Activated T-cell treated with anti-CD3 and anti-CD28 coated beads, Interleukin-2, amount 50 U/mL, for 4 hours (primary cell): ENCODE data around the gene ITPRID2. TPM values are rescaled to one million over a fixed set of nuclear protein-coding genes. Genes with fewer than 3 reads are reported as not detected.

ENCODE experiments used
- ATAC-seq, 2 donors: fragments of 200-7000 bp; cut with Tn5 transposase; one replicate each; pipeline ENCODE4 v1.10.0; 2021
- DNase-seq: peaks from one replicate; pipeline ENCODE4 v3.0.0-alpha.2; 2020
- H3K27me3 Mint-ChIP-seq: one replicate; pipeline ENCODE4 v1.8.0; 2021; ENCODE audit warnings: low read depth, mixed read lengths
- H3K36me3 Mint-ChIP-seq: one replicate; pipeline ENCODE4 v1.8.0; 2022; ENCODE audit warnings: mixed read lengths; ENCODE audit not compliant: insufficient read depth
- H3K4me1 Mint-ChIP-seq: one replicate; pipeline ENCODE4 v1.8.0; 2021; ENCODE audit warnings: low read depth, mixed read lengths
- H3K4me3 Mint-ChIP-seq: one replicate; pipeline ENCODE4 v1.8.0; 2021; ENCODE audit warnings: mild to moderate bottlenecking, moderate library complexity, mixed read lengths
- H3K9me3 Mint-ChIP-seq: one replicate; pipeline ENCODE4 v1.8.0; 2021; ENCODE audit warnings: mixed read lengths
- total RNA-seq, 3 donors: library from RNA; stranded (reverse); gene quantifications; one replicate each; pipeline ENCODE4 v1.2.1, GENCODE V29; 2021

The ITPRID2 gene
- total RNA-seq, 3 donors from 2014 or later, result 30.9 to 41.8 (median 37.5) TPM

GRCh38 chr2:181977661-181978350, 86.3 kb downstream of the ITPRID2 start:
- no peak for DNase-seq
- Mint-ChIP-seq H3K4me3 (no peak overlapping the region), H3K36me3 (peaks cover 2% of the 10 kb centered on the region)

GRCh38 chr2:181978351-181979150, 87.0 kb downstream of the ITPRID2 start:
- Mint-ChIP-seq H3K4me3 (no peak overlapping the region), H3K9me3 (peaks cover 3% of the 10 kb centered on the region), H3K36me3 (peaks cover 2% of the 10 kb centered on the region), H3K4me1 (no peaks in the 10 kb centered on the region), H3K27me3 (peaks cover 3% of the 10 kb centered on the region)
- ATAC-seq, result peak; percentile 9 to 27
- no peak for DNase-seq

More at GRCh38 chr2:181977661-181978350, 86.3 kb downstream of the ITPRID2 start:
- Mint-ChIP-seq H3K4me1 (no peaks in the 10 kb centered on the region), H3K27me3 (peaks cover 3% of the 10 kb centered on the region), H3K9me3 (peaks cover 3% of the 10 kb centered on the region)
- peak; percentile 84 to 86 for ATAC-seq

Other genes with a start within 250 kb of the ITPRID2 start
- gene CERKL, start 234.6 kb upstream of the ITPRID2 start, total RNA-seq, result under 1 TPM in 1 of 3 donors, not detected in 2; 0.08 TPM
- gene NEUROD1, start 211.2 kb upstream of the ITPRID2 start, total RNA-seq, result not detected
- not detected for gene PPP1R1C, start 94.1 kb downstream of the ITPRID2 start, total RNA-seq